IMR-90 (cell line): ENCODE data around the gene NHSL1. TPM values are rescaled to one million over a fixed set of nuclear protein-coding genes. Genes with fewer than 3 reads are reported as not detected.

ENCODE experiments used
- ATAC-seq: fragments of 200-7000 bp; cut with Tn5 transposase; 2 replicates; pipeline ENCODE4 v1.9.1; 2020; ENCODE audit warnings: low read depth, mild to moderate bottlenecking, moderate library complexity
- BruUV-seq: library from RNA; stranded (reverse); fragments of 400-500 nt; replicated peaks from 2 replicates; lab custom pipeline; 2021; lab: Mats Ljungman, UMichigan
- CTCF ChIA-PET: fragments of 300-600 bp; formaldehyde crosslinking; extraction: SDS; loops from one replicate; lab custom pipeline; 2021; ENCODE audit warnings: antibody characterized with exemption; lab: Yijun Ruan, JAX
- POLR2A ChIA-PET: fragments of 300-600 bp; sonication (Branson Sonifier 250); formaldehyde crosslinking; loops from one replicate; lab custom pipeline; 2022; ENCODE audit warnings: antibody characterized with exemption; ENCODE audit not compliant: unreplicated experiment; lab: Charles Lee
- DNase-seq: peaks from one replicate; pipeline ENCODE4 v3.0.0; 2013
- H2AFZ ChIP-seq: replicated peaks from 2 replicates; pipeline ENCODE3; 2013; ENCODE audit warnings: low read length, mild to moderate bottlenecking; ENCODE audit not compliant: poor library complexity
- H2AK5ac ChIP-seq: 2 replicates; pipeline ENCODE4 v1.6.1; 2013; ENCODE audit warnings: low read depth, low read length, inconsistent platforms
- H2AK9ac ChIP-seq: replicated peaks from 2 replicates; pipeline ENCODE3; 2013; ENCODE audit warnings: mild to moderate bottlenecking, low read depth, low read length, moderate library complexity; ENCODE audit not compliant: poor library complexity
- H2BK120ac ChIP-seq: 2 replicates; pipeline ENCODE4 v1.6.1; 2013; ENCODE audit warnings: low read depth, low read length, inconsistent platforms
- H2BK15ac ChIP-seq: 3 replicates; pipeline ENCODE4 v1.6.1; 2013; ENCODE audit warnings: low read depth, low read length, inconsistent platforms
- H2BK20ac ChIP-seq: 2 replicates; pipeline ENCODE4 v1.6.1; 2013; ENCODE audit warnings: low read depth, mild to moderate bottlenecking, inconsistent platforms, low read length, moderate library complexity
- H2BK5ac ChIP-seq: 2 replicates; pipeline ENCODE4 v1.6.1; 2013; ENCODE audit warnings: mild to moderate bottlenecking, low read depth, low read length, inconsistent platforms; ENCODE audit not compliant: poor library complexity, severe bottlenecking
- H3K14ac ChIP-seq: replicated peaks from 2 replicates; pipeline ENCODE4 v1.6.1; 2013; ENCODE audit warnings: low read depth, low read length, inconsistent platforms
- H3K18ac ChIP-seq: 2 replicates; pipeline ENCODE4 v1.6.1; 2013; ENCODE audit warnings: low read depth, low read length, control low read depth
- H3K23ac ChIP-seq: 2 replicates; pipeline ENCODE4 v1.6.1; 2013; ENCODE audit warnings: low read depth, low read length, inconsistent platforms
- H3K27ac ChIP-seq: 2 replicates; pipeline ENCODE4 v1.5.1; 2013; ENCODE audit warnings: mild to moderate bottlenecking, control low read depth, low read length; ENCODE audit not compliant: insufficient read depth
- H3K27me3 ChIP-seq: 2 replicates; pipeline ENCODE4 v1.6.1; 2013; ENCODE audit warnings: low read length; ENCODE audit not compliant: control insufficient read depth, insufficient read depth
- H3K36me3 ChIP-seq: 2 replicates; pipeline ENCODE4 v1.6.1; 2013; ENCODE audit warnings: low read length, mixed read lengths; ENCODE audit not compliant: control insufficient read depth, insufficient read depth
- H3K4ac ChIP-seq: 2 replicates; pipeline ENCODE4 v1.6.1; 2013; ENCODE audit warnings: low read depth, low read length, inconsistent platforms
- H3K4me1 ChIP-seq: 2 replicates; pipeline ENCODE4 v1.6.1; 2013; ENCODE audit warnings: low read length, mixed read lengths; ENCODE audit not compliant: control insufficient read depth, insufficient read depth
- H3K4me2 ChIP-seq: 2 replicates; pipeline ENCODE4 v1.6.1; 2013; ENCODE audit warnings: low read depth, mild to moderate bottlenecking, control low read depth, low read length, moderate library complexity
- H3K4me3 ChIP-seq: 2 replicates; pipeline ENCODE4 v1.5.1; 2013; ENCODE audit warnings: low read depth, mild to moderate bottlenecking, control low read depth, low read length, moderate library complexity; ENCODE audit not compliant: insufficient read depth
- H3K56ac ChIP-seq: 2 replicates; pipeline ENCODE4 v1.6.1; 2013; ENCODE audit warnings: low read length, inconsistent platforms; ENCODE audit not compliant: insufficient read depth; ENCODE audit errors: extremely low read depth
- H3K79me1 ChIP-seq, 2 experiments: 2 replicates each; pipeline ENCODE4 v1.6.1; 2013; ENCODE audit warnings: low read length in 2 of 2, inconsistent platforms in 1 of 2, low read depth in 1 of 2
- H3K9ac ChIP-seq: 2 replicates; pipeline ENCODE4 v1.6.1; 2013; ENCODE audit warnings: low read depth, low read length, control low read depth
- H3K9me1 ChIP-seq: 2 replicates; pipeline ENCODE4 v1.6.1; 2013; ENCODE audit warnings: low read length, inconsistent platforms; ENCODE audit not compliant: insufficient read depth
- H3K9me3 ChIP-seq: 2 replicates; pipeline ENCODE4 v1.6.1; 2013; ENCODE audit warnings: low read length; ENCODE audit not compliant: control insufficient read depth, insufficient read depth
- H4K20me1 ChIP-seq: 2 replicates; pipeline ENCODE4 v1.6.1; 2013; ENCODE audit warnings: low read length, inconsistent platforms; ENCODE audit not compliant: insufficient read depth
- H4K5ac ChIP-seq: 2 replicates; pipeline ENCODE4 v1.6.1; 2013; ENCODE audit warnings: mild to moderate bottlenecking, low read depth, low read length, control low read depth
- H4K8ac ChIP-seq, 2 experiments: 2 replicates each; pipeline ENCODE4 v1.6.1; 2013; ENCODE audit warnings: low read depth in 2 of 2, low read length in 2 of 2, control low read depth in 1 of 2, inconsistent platforms in 1 of 2
- H4K91ac ChIP-seq: 2 replicates; pipeline ENCODE4 v1.6.1; 2013; ENCODE audit warnings: low read depth, low read length, inconsistent platforms; ENCODE audit not compliant: insufficient read depth
- BHLHE40 ChIP-seq: fragments of 150-350 bp; IDR thresholded peaks from 2 replicates; pipeline ENCODE4 v1.6.1; 2016; ENCODE audit warnings: mild to moderate bottlenecking, low read depth, low read length
- CTCF ChIP-seq: conservative IDR thresholded peaks from 2 replicates; pipeline ENCODE4 v1.5.1; 2012; ENCODE audit warnings: mild to moderate bottlenecking, low read depth, low read length, improper control_type of control experiment
- POLR2A ChIP-seq: IDR thresholded peaks from 2 replicates; pipeline ENCODE4 v1.6.1; 2012; ENCODE audit warnings: mild to moderate bottlenecking, low read depth, low read length
- RFX5 ChIP-seq: IDR thresholded peaks from 2 replicates; pipeline ENCODE4 v1.8.0; 2012; ENCODE audit warnings: low read depth, mild to moderate bottlenecking, low read length, moderate library complexity
- SMC3 ChIP-seq: fragments of 150-350 bp; IDR thresholded peaks from 2 replicates; pipeline ENCODE4 v1.6.1; 2016; ENCODE audit warnings: low read depth, mild to moderate bottlenecking, antibody characterized with exemption, low read length, moderate library complexity
- WGBS, 2 experiments: methylation state at CpG; one replicate each; pipeline versions ENCODE4 v1.1.5 to v1.1.7; 2013; ENCODE audit warnings: missing lambda C conversion rate in 2 of 2; ENCODE audit not compliant: insufficient read length in 1 of 2; ENCODE audit errors: extremely low coverage in 2 of 2; 5-methylcytosine and 5-hydroxymethylcytosine counted together
- dilution Hi-C: fragments of 300-500 bp; cut with HindIII; formaldehyde crosslinking; loops from one replicate; pipeline ENCODE4 v1.14.3; 2018; ENCODE audit warnings: low sequenced_read_pairs; ENCODE audit not compliant: unreplicated experiment
- in situ Hi-C: fragments of 300-500 bp; cut with MboI; formaldehyde crosslinking; loops from 3 replicates; pipeline ENCODE4 v1.14.3; 2019; ENCODE audit warnings: low sequenced_read_pairs, inconsistent platforms, mixed read lengths
- intact Hi-C: fragments of 100-400 bp; cut with micrococcal nuclease; formaldehyde crosslinking; loops from 2 replicates; pipeline ENCODE4 v1.10.0; 2022
- polyA plus RNA-seq, 3 experiments: library from polyadenylated mRNA; depleted of rRNA; stranded (reverse); fragments of >200 nt; gene quantifications; 2 replicates each; pipeline ENCODE4 v1.2.3, GENCODE V29; 2012; ENCODE audit warnings: low replicate concordance in 1 of 3
- total RNA-seq: library from RNA; depleted of rRNA; stranded (reverse); fragments of >200 nt; gene quantifications from 2 replicates; pipeline ENCODE4 v1.2.3, GENCODE V29; 2012

NHSL1 gene
- total and polyA plus RNA-seq, 2 of the 4 experiments (the other 2 are of a cell fraction) = 5.6 to 7.2 TPM

- Histone ChIP-seq H3K4me2 (no peak overlapping the region), H2AK5ac (no peak overlapping the region), H2AFZ (no peak overlapping the region), H3K23ac (no peak overlapping the region), H2BK120ac (no peak overlapping the region), H3K4me3 (no peak overlapping the region), H3K27ac (no peak overlapping the region), H3K36me3 (peaks cover 2% of the 10 kb centered on the region; the same call in 1 of the 2 replicates), H3K79me1 (peaks cover 18 to 31% of the 10 kb centered on the region in 2 experiments), H2AK9ac (no peak overlapping the region), H4K91ac (no peak overlapping the region), H3K9me1 (no peaks in the 10 kb centered on the region), H4K8ac (no peak overlapping the region), H4K5ac (no peak overlapping the region), H2BK5ac (no peak overlapping the region), H3K27me3 (no peaks in the 10 kb centered on the region), H4K20me1 (no peaks in the 10 kb centered on the region; the same call in 1 of the 2 replicates), H3K18ac (no peak overlapping the region), H3K9ac (no peak overlapping the region), H3K14ac (no peak overlapping the region), H2BK20ac (no peak overlapping the region), H3K4me1 (peaks cover 7% of the 10 kb centered on the region; the same call in 1 of the 2 replicates), H3K56ac (no peak overlapping the region), H2BK15ac (no peak overlapping the region), H3K9me3 (no peaks in the 10 kb centered on the region), H3K4ac (no peak overlapping the region)
- no peak for DNase-seq
- WGBS, 2 experiments = no CpG with 5 or more reads among the region's 2 CpGs
- intact Hi-C loops = no loop called here
- POLR2A ChIA-PET = no interaction called here
- TF ChIP-seq CTCF = no peak
- TF ChIP-seq BHLHE40 = no peak
- TF ChIP-seq POLR2A = no peak
- TF ChIP-seq SMC3 = no peak
- TF ChIP-seq RFX5 = no peak
- CTCF ChIA-PET = interaction anchor here (1.6 kb wide), 1 partner anchor 12 kb away, joined by 7 read pairs; no protein-coding TSS in a partner anchor
- in situ Hi-C loops = no loop called here
- ATAC-seq = no peak
- no TSS peak for BruUV-seq
- dilution Hi-C loops = no loop called here
Measured at GRCh38 chr6:138497286-138497685, 2.0 kb downstream of the NHSL1 start.
